ENCODE results near the gene PATJ. TPM values are rescaled to one million over a fixed set of nuclear protein-coding genes. Genes with fewer than 3 reads are reported as not detected.

The PATJ gene
- total RNA-seq, 2 donors from 2014 or later = 74.3 to 81.7 TPM

- no peak overlapping the region for H3K27ac ChIP-seq (ENCODE audit: low read depth, low read length)
- DNase-seq = no peak
- H3K4me1 ChIP-seq (ENCODE audit: control insufficient read depth, insufficient read depth, low read length) = no peaks in the 10 kb centered on the region
- Mint-ChIP-seq H3K27me3 (ENCODE audit: insufficient read depth) (no peaks in the 10 kb centered on the region), H3K4me3 (no peak overlapping the region), H3K27ac (no peak overlapping the region), H3K4me1 (peaks cover 13% of the 10 kb centered on the region), H3K36me3 (ENCODE audit: low read depth) (peaks cover 22% of the 10 kb centered on the region), H3K9me3 (peaks cover 6% of the 10 kb centered on the region)
- H3K36me3 ChIP-seq (ENCODE audit: control insufficient read depth, insufficient read depth, low read length) = no peaks in the 10 kb centered on the region
- H3K9ac ChIP-seq (ENCODE audit: extremely low read depth, low read length, poor library complexity, severe bottlenecking) = no peak overlapping the region
- H3K4me3 ChIP-seq (ENCODE audit: low read length) = no peak overlapping the region
- H3K27me3 ChIP-seq (ENCODE audit: control insufficient read depth, insufficient read depth, low read length, poor library complexity, severe bottlenecking) = no peaks in the 10 kb centered on the region
- H3K9me3 ChIP-seq (ENCODE audit: control insufficient read depth, low read length) = peaks cover 5% of the 10 kb centered on the region
- 89 to 91% methylated on average over 3 of the region's 3 CpGs for WGBS, 2 experiments (ENCODE audit: insufficient coverage in 1 of 2, insufficient read length in 1 of 2)
- TF ChIP-seq CTCF (conservative IDR thresholded peaks at IDR 0.05) = no peak
Measured at GRCh38 chr1:61967750-61968149, 225.5 kb downstream of the PATJ start.

GRCh38 chr1:61968869-61969268, 226.6 kb downstream of the PATJ start:
- Mint-ChIP-seq H3K4me1 (peaks cover 13% of the 10 kb centered on the region), H3K4me3 (no peak overlapping the region), H3K36me3 (ENCODE audit: low read depth) (peaks cover 16% of the 10 kb centered on the region), H3K9me3 (peaks cover 6% of the 10 kb centered on the region), H3K27ac (no peak overlapping the region), H3K27me3 (ENCODE audit: insufficient read depth) (no peaks in the 10 kb centered on the region)
- Histone ChIP-seq H3K4me1 (ENCODE audit: control insufficient read depth, insufficient read depth, low read length) (no peaks in the 10 kb centered on the region), H3K9me3 (ENCODE audit: control insufficient read depth, low read length) (peaks cover 5% of the 10 kb centered on the region), H3K36me3 (ENCODE audit: control insufficient read depth, insufficient read depth, low read length) (no peaks in the 10 kb centered on the region), H3K27ac (ENCODE audit: low read depth, low read length) (no peak overlapping the region), H3K27me3 (ENCODE audit: control insufficient read depth, insufficient read depth, low read length, poor library complexity, severe bottlenecking) (no peaks in the 10 kb centered on the region), H3K9ac (ENCODE audit: extremely low read depth, low read length, poor library complexity, severe bottlenecking) (no peak overlapping the region), H3K4me3 (ENCODE audit: low read length) (peak overlapping the region; percentile 9)
- no peak for TF ChIP-seq CTCF (conservative IDR thresholded peaks at IDR 0.05)
- WGBS, 2 experiments (ENCODE audit: insufficient coverage in 1 of 2, insufficient read length in 1 of 2) = 100% methylated on average over 1 of the region's 1 CpG; no CpG with 5 or more reads in 1 of the 2 experiments
- no peak for DNase-seq

GRCh38 chr1:61973100-61973837, 231.0 kb downstream of the PATJ start:
- 92 to 93% methylated on average over 3 to 8 of the region's 8 CpGs for WGBS, 2 experiments (ENCODE audit: insufficient coverage in 1 of 2, insufficient read length in 1 of 2)
- H3K4me1 ChIP-seq (ENCODE audit: control insufficient read depth, insufficient read depth, low read length) = peaks cover 11% of the 10 kb centered on the region
- Mint-ChIP-seq H3K4me3 (no peak overlapping the region), H3K27me3 (ENCODE audit: insufficient read depth) (no peaks in the 10 kb centered on the region), H3K4me1 (peaks cover 14% of the 10 kb centered on the region), H3K36me3 (ENCODE audit: low read depth) (peaks cover 12% of the 10 kb centered on the region), H3K9me3 (peaks cover 6% of the 10 kb centered on the region), H3K27ac (no peak overlapping the region)
- peaks cover 5% of the 10 kb centered on the region for H3K9me3 ChIP-seq (ENCODE audit: control insufficient read depth, low read length)
- H3K27ac ChIP-seq (ENCODE audit: low read depth, low read length) = no peak overlapping the region
- no peak for DNase-seq
- no peaks in the 10 kb centered on the region for H3K36me3 ChIP-seq (ENCODE audit: control insufficient read depth, insufficient read depth, low read length)
- H3K27me3 ChIP-seq (ENCODE audit: control insufficient read depth, insufficient read depth, low read length, poor library complexity, severe bottlenecking) = no peaks in the 10 kb centered on the region
- H3K4me3 ChIP-seq (ENCODE audit: low read length) = no peak overlapping the region
- TF ChIP-seq CTCF (conservative IDR thresholded peaks at IDR 0.05) = no peak
- no peak overlapping the region for H3K9ac ChIP-seq (ENCODE audit: extremely low read depth, low read length, poor library complexity, severe bottlenecking)

Data from endodermal cell (in vitro differentiated cells).